H1 (cell line): ENCODE results near the gene GABRR2. TPM values are rescaled to one million over a fixed set of nuclear protein-coding genes. Genes with fewer than 3 reads are reported as not detected.

Experiments
- CTCF ChIA-PET: fragments of 300-600 bp; sonication (Branson Sonifier 250); formaldehyde crosslinking; loops from one replicate; lab custom pipeline; 2021; ENCODE audit not compliant: partially characterized antibody; lab: Charles Lee
- POLR2A ChIA-PET: fragments of 300-600 bp; sonication (Branson Sonifier 250); formaldehyde crosslinking; loops from one replicate; lab custom pipeline; 2021; ENCODE audit warnings: inconsistent platforms; ENCODE audit not compliant: partially characterized antibody; lab: Charles Lee
- DNase-seq, 2 experiments: peaks; one replicate each; pipeline versions ENCODE4 v3.0.0 to v3.0.0-alpha.2; 2010 to 2022; ENCODE audit warnings: low spot score in 2 of 2, low read depth in 1 of 2, mixed read lengths in 1 of 2
- FAIRE-seq: peaks from 2 replicates; lab custom pipeline; 2011; peaks lifted over from hg19 to GRCh38; lab: Jason Lieb, UNC
- H2AFZ ChIP-seq: 2 replicates; pipeline ENCODE4 v1.8.1; 2012; ENCODE audit warnings: low read length, inconsistent platforms
- H2AK5ac ChIP-seq: 2 replicates; pipeline ENCODE4 v1.6.1; 2013; ENCODE audit warnings: low read depth, low read length
- H2BK120ac ChIP-seq: replicated peaks from 2 replicates; pipeline ENCODE3; 2013; ENCODE audit warnings: low read depth, low read length, inconsistent platforms
- H2BK12ac ChIP-seq: 2 replicates; pipeline ENCODE4 v1.6.1; 2013; ENCODE audit warnings: low read depth, low read length
- H2BK15ac ChIP-seq: 2 replicates; pipeline ENCODE4 v1.6.1; 2013; ENCODE audit warnings: low read length
- H2BK20ac ChIP-seq: 2 replicates; pipeline ENCODE4 v1.6.1; 2013; ENCODE audit warnings: low read length
- H2BK5ac ChIP-seq: 2 replicates; pipeline ENCODE4 v1.6.1; 2013; ENCODE audit warnings: low read depth, low read length
- H3K14ac ChIP-seq: 2 replicates; pipeline ENCODE4 v1.6.1; 2013; ENCODE audit warnings: inconsistent platforms; ENCODE audit not compliant: insufficient read length
- H3K18ac ChIP-seq: 2 replicates; pipeline ENCODE4 v1.6.1; 2013; ENCODE audit warnings: low read length; ENCODE audit errors: extremely low read depth
- H3K23ac ChIP-seq: 2 replicates; pipeline ENCODE4 v1.6.1; 2013; ENCODE audit warnings: inconsistent platforms; ENCODE audit not compliant: insufficient read length
- H3K23me2 ChIP-seq: 2 replicates; pipeline ENCODE4 v1.6.1; 2013; ENCODE audit warnings: low read depth, low read length
- H3K27ac ChIP-seq: 2 replicates; pipeline ENCODE4 v1.6.1; 2011; ENCODE audit warnings: low read depth, low read length, inconsistent platforms
- H3K27me3 ChIP-seq, 4 experiments: replicated peaks in 1 of 4; 1 replicate in 1 of 4; 2 replicates in 3 of 4; pipeline versions ENCODE4 v1.6.1 to v1.8.1; 2011 to 2013; ENCODE audit warnings: low read length in 3 of 4, mild to moderate bottlenecking in 3 of 4, inconsistent platforms in 2 of 4, mixed read lengths in 2 of 4, moderate library complexity in 1 of 4; ENCODE audit not compliant: control insufficient read depth in 3 of 4, insufficient read depth in 3 of 4; ENCODE audit errors: extremely low read depth in 1 of 4
- H3K36me3 ChIP-seq, 4 experiments: 2 replicates each; pipeline versions ENCODE4 v1.6.1 to v1.8.1; 2011 to 2013; ENCODE audit warnings: mild to moderate bottlenecking in 4 of 4, low read length in 3 of 4, moderate library complexity in 2 of 4, control low read depth in 1 of 4, inconsistent platforms in 1 of 4; ENCODE audit not compliant: insufficient read depth in 4 of 4, control insufficient read depth in 2 of 4
- H3K4ac ChIP-seq: replicated peaks from 2 replicates; pipeline ENCODE3; 2013; ENCODE audit warnings: low read length, low read depth, mixed read lengths, inconsistent platforms; ENCODE audit not compliant: insufficient read length
- H3K4me1 ChIP-seq, 4 experiments: replicated peaks in 1 of 4; 1 replicate in 1 of 4; 2 replicates in 3 of 4; pipeline versions ENCODE4 v1.6.1 to v1.8.1; 2011 to 2013; ENCODE audit warnings: low read length in 3 of 4, inconsistent platforms in 2 of 4, mixed read lengths in 1 of 4; ENCODE audit not compliant: insufficient read depth in 4 of 4, control insufficient read depth in 3 of 4
- H3K4me2 ChIP-seq, 2 experiments: 2 replicates each; pipeline versions ENCODE4 v1.6.1 to v1.8.1; 2011 to 2013; ENCODE audit warnings: low read depth in 2 of 2, low read length in 2 of 2, control low read depth in 1 of 2, inconsistent platforms in 1 of 2, mild to moderate bottlenecking in 1 of 2; ENCODE audit not compliant: insufficient read depth in 1 of 2
- H3K4me3 ChIP-seq, 4 experiments: fragments of 200-600, 300-600 bp in 1 of 4; sonication (generic), shearing (Covaris generic), sonication (Bioruptor Twin) in 1 of 4; 2 replicates each; pipeline versions ENCODE4 v1.5.1 to v1.8.1; 2011 to 2016; ENCODE audit warnings: low read length in 4 of 4, low read depth in 3 of 4, control low read depth in 2 of 4, inconsistent platforms in 2 of 4, mild to moderate bottlenecking in 2 of 4, mixed read lengths in 1 of 4, moderate library complexity in 1 of 4; ENCODE audit not compliant: insufficient read depth in 2 of 4; ENCODE audit errors: extremely low read depth in 1 of 4
- H3K56ac ChIP-seq: replicated peaks from 2 replicates; pipeline ENCODE3; 2013; ENCODE audit warnings: low read depth, mild to moderate bottlenecking, mixed read lengths, low read length, inconsistent platforms; ENCODE audit not compliant: insufficient read length
- H3K79me1 ChIP-seq: 2 replicates; pipeline ENCODE4 v1.6.1; 2013; ENCODE audit warnings: low read depth, low read length, control low read depth
- H3K79me2 ChIP-seq, 2 experiments: 2 replicates each; pipeline versions ENCODE4 v1.6.1 to v1.8.1; 2012 to 2013; ENCODE audit warnings: low read length in 2 of 2, mild to moderate bottlenecking in 2 of 2, inconsistent platforms in 1 of 2; ENCODE audit not compliant: insufficient read depth in 2 of 2, control insufficient read depth in 1 of 2
- H3K9ac ChIP-seq, 4 experiments: replicated peaks in 1 of 4; 1 replicate in 1 of 4; 2 replicates in 3 of 4; pipeline versions ENCODE4 v1.6.1 to v1.8.1; 2011 to 2013; ENCODE audit warnings: low read depth in 3 of 4, low read length in 3 of 4, control low read depth in 2 of 4, mild to moderate bottlenecking in 2 of 4, moderate library complexity in 2 of 4, inconsistent platforms in 1 of 4; ENCODE audit errors: extremely low read depth in 1 of 4
- H3K9me3 ChIP-seq, 2 experiments: 2 replicates each; pipeline versions ENCODE4 v1.6.1 to v1.8.1; 2012 to 2013; ENCODE audit warnings: mild to moderate bottlenecking in 2 of 2, moderate library complexity in 2 of 2, control low read depth in 1 of 2, inconsistent platforms in 1 of 2, low read depth in 1 of 2, low read length in 1 of 2, mixed read lengths in 1 of 2; ENCODE audit not compliant: insufficient read depth in 2 of 2
- H4K20me1 ChIP-seq, 2 experiments: replicated peaks in 1 of 2; 2 replicates each; pipeline versions ENCODE3 to v1.8.1; 2011 to 2013; ENCODE audit warnings: inconsistent platforms in 2 of 2, low read length in 2 of 2, mild to moderate bottlenecking in 1 of 2; ENCODE audit not compliant: insufficient read depth in 2 of 2, control insufficient read depth in 1 of 2
- H4K5ac ChIP-seq: 2 replicates; pipeline ENCODE4 v1.6.1; 2013; ENCODE audit warnings: low read length, low read depth, mixed read lengths, inconsistent platforms; ENCODE audit not compliant: insufficient read length
- H4K8ac ChIP-seq: 2 replicates; pipeline ENCODE4 v1.8.0; 2013; ENCODE audit warnings: mild to moderate bottlenecking, moderate library complexity, low read length, inconsistent platforms; ENCODE audit not compliant: insufficient read depth; ENCODE audit errors: extremely low read depth
- H4K91ac ChIP-seq: replicated peaks from 2 replicates; pipeline ENCODE3; 2013; ENCODE audit warnings: low read length, mixed read lengths, inconsistent platforms; ENCODE audit not compliant: insufficient read length
- CBX8 ChIP-seq: fragments of 300-800, 300-1000 bp; sonication (generic); IDR thresholded peaks from 2 replicates; pipeline ENCODE4 v1.7.1; 2016; ENCODE audit warnings: low read depth, low read length, borderline replicate concordance
- CHD2 ChIP-seq: IDR thresholded peaks from 2 replicates; pipeline ENCODE4 v1.6.1; 2012; ENCODE audit warnings: low read length, improper control_type of control experiment
- GABPA ChIP-seq: IDR thresholded peaks from 2 replicates; pipeline ENCODE4 v1.6.1; 2011; ENCODE audit warnings: mild to moderate bottlenecking, low read length, moderate library complexity, borderline replicate concordance; ENCODE audit not compliant: insufficient read depth
- GTF2F1 ChIP-seq: IDR thresholded peaks from 2 replicates; pipeline ENCODE4 v1.6.1; 2012; ENCODE audit warnings: low read depth, low read length, improper control_type of control experiment, borderline replicate concordance
- KDM1A ChIP-seq: fragments of 200-600, 300-600 bp; sonication (generic); IDR thresholded peaks from 2 replicates; pipeline ENCODE4 v1.7.1; 2016; ENCODE audit warnings: mild to moderate bottlenecking, low read length, borderline replicate concordance
- KDM4A ChIP-seq: IDR thresholded peaks from one replicate; pipeline ENCODE4 v1.7.1; 2012; ENCODE audit warnings: low read depth, mild to moderate bottlenecking, moderate library complexity, low read length, inconsistent platforms; ENCODE audit not compliant: severe bottlenecking
- KDM5A ChIP-seq: fragments of 200-600 bp; IDR thresholded peaks from 2 replicates; pipeline ENCODE4 v1.7.1; 2012; ENCODE audit warnings: mild to moderate bottlenecking, low read length, inconsistent platforms, mixed read lengths
- POLR2A ChIP-seq, 2 experiments: IDR thresholded peaks; 1 replicate in 1 of 2; 2 replicates in 1 of 2; pipeline ENCODE4 v1.6.1; 2011; ENCODE audit warnings: low read depth in 2 of 2, low read length in 2 of 2, mild to moderate bottlenecking in 2 of 2; ENCODE audit errors: control extremely low read depth in 1 of 2
- RAD21 ChIP-seq, 2 experiments: IDR thresholded peaks in 1 of 2; conservative IDR thresholded peaks in 1 of 2; 2 replicates each; pipeline ENCODE4 v1.6.1; 2011; ENCODE audit warnings: low read depth in 2 of 2, low read length in 2 of 2, improper control_type of control experiment in 1 of 2, inconsistent platforms in 1 of 2, mild to moderate bottlenecking in 1 of 2, moderate library complexity in 1 of 2
- RBBP5 ChIP-seq: IDR thresholded peaks from 2 replicates; pipeline ENCODE4 v1.7.1; 2012; ENCODE audit warnings: low read depth, mild to moderate bottlenecking, inconsistent platforms, low read length, moderate library complexity, borderline replicate concordance
- RFX5 ChIP-seq: IDR thresholded peaks from 2 replicates; pipeline ENCODE4 v1.6.1; 2011; ENCODE audit warnings: low read depth, low read length, improper control_type of control experiment, borderline replicate concordance
- RNF2 ChIP-seq: fragments of 200-900, 300-1000 bp; sonication (generic); IDR thresholded peaks from 2 replicates; pipeline ENCODE4 v1.7.1; 2016; ENCODE audit warnings: borderline replicate concordance, low read depth, mild to moderate bottlenecking, antibody characterized with exemption, low read length; ENCODE audit not compliant: poor library complexity, severe bottlenecking; ENCODE audit errors: missing control alignments
- SRF ChIP-seq: IDR thresholded peaks from 2 replicates; pipeline ENCODE4 v1.6.1; 2011; ENCODE audit warnings: mild to moderate bottlenecking, low read depth, low read length, moderate library complexity
- YY1 ChIP-seq: IDR thresholded peaks from 2 replicates; pipeline ENCODE4 v1.6.1; 2011; ENCODE audit warnings: low read depth, mild to moderate bottlenecking, low read length
- WGBS, 2 experiments: shearing (Covaris generic) in 1 of 2; methylation state at CpG; one replicate each; pipeline versions ENCODE4 v1.1.6 to v1.1.7; 2013 to 2015; ENCODE audit warnings: low lambda C conversion rate in 2 of 2, mixed read lengths in 2 of 2, inconsistent platforms in 1 of 2, low coverage in 1 of 2, missing lambda C conversion rate in 1 of 2; ENCODE audit not compliant: insufficient replicate concordance in 2 of 2, insufficient coverage in 1 of 2, insufficient read length in 1 of 2; ENCODE audit errors: extremely low coverage in 1 of 2, missing lambda C conversion rate in 1 of 2; 5-methylcytosine and 5-hydroxymethylcytosine counted together
- polyA plus RNA-seq, 7 experiments: library from polyadenylated mRNA; depleted of rRNA in 3 of 7; stranded (reverse) in 5 of 7; unstranded in 2 of 7; fragments of >200 nt in 5 of 7; fragments of 200-250 nt in 2 of 7; gene quantifications; 1 replicate in 5 of 7; 2 replicates in 1 of 7; 4 replicates in 1 of 7; pipeline versions ENCODE4 v1.2.1 to v1.2.3, GENCODE V29; 2011 to 2013; ENCODE audit warnings: missing spikeins in 2 of 7, mixed read lengths in 2 of 7
- total RNA-seq: library from RNA; stranded (reverse); fragmentation: NEBNext Ultra II Directional; extraction: Animal tissue kit (Norgen Biotek cat#: 25700); gene quantifications from 2 replicates; pipeline ENCODE4 v1.2.1, GENCODE V29; 2021

Gene GABRR2
- total and polyA plus RNA-seq, 2 of the 8 experiments (the other 6 are each of a cell fraction or from before 2014, with no cell fraction given), result not detected

- Histone ChIP-seq H2BK12ac (no peak overlapping the region), H3K27ac (no peak overlapping the region), H4K91ac (no peak overlapping the region), H2BK15ac (no peak overlapping the region), H2BK120ac (no peak overlapping the region), H3K4me1 (no peaks in the 10 kb centered on the region), H3K23ac (no peak overlapping the region), H3K4me2 (no peak overlapping the region), H3K27me3 (no peaks in the 10 kb centered on the region), H2BK20ac (no peak overlapping the region), H2BK5ac (no peak overlapping the region), H3K14ac (no peak overlapping the region), H2AK5ac (no peak overlapping the region), H2AFZ (no peak overlapping the region), H3K9me3 (no peaks in the 10 kb centered on the region), H3K56ac (no peak overlapping the region), H4K5ac (no peak overlapping the region), H3K4me3 (no peak overlapping the region), H3K4ac (no peak overlapping the region), H3K36me3 (no peaks in the 10 kb centered on the region), H3K79me1 (no peaks in the 10 kb centered on the region), H3K79me2 (no peaks in the 10 kb centered on the region), H4K20me1 (no peaks in the 10 kb centered on the region), H3K18ac (no peak overlapping the region), H3K23me2 (no peaks in the 10 kb centered on the region), H3K9ac (no peak overlapping the region), H4K8ac (no peak overlapping the region)
- 87% methylated on average over 11 of the region's 11 CpGs; no CpG with 5 or more reads in 1 of the 2 experiments for WGBS, 2 experiments
- CTCF ChIA-PET, result interaction anchor here (1.0 to 7.0 kb wide), 4 partner anchors 10 to 290 kb away, joined by 3 to 57 read pairs (median 6); no protein-coding TSS in a partner anchor
- POLR2A ChIA-PET, result no interaction called here
- no peak for FAIRE-seq
- no peak for DNase-seq
- TF ChIP-seq YY1 (no peak), GTF2F1 (no peak), SRF (no peak), GABPA (no peak), KDM1A (no peak), RNF2 (no peak), CHD2 (no peak), KDM5A (no peak), KDM4A (no peak), RAD21 (IDR thresholded peaks at IDR 0.05 in 1 of 2, conservative IDR thresholded peaks at IDR 0.05 in 1 of 2; ENCODE audit: low read depth in 2 of 2, low read length in 2 of 2) (no peak), CBX8 (no peak), RFX5 (no peak), RBBP5 (no peak), POLR2A (IDR thresholded peaks at IDR 0.05; ENCODE audit: control extremely low read depth in 1 of 2, low read depth in 2 of 2, low read length in 2 of 2) (no peak)
Observed at GRCh38 chr6:89272596-89272995, 42.5 kb downstream of the GABRR2 start.
